Left cardiac atrium (tissue), 4 donors: ENCODE measurements around the gene FOXL1. TPM values are rescaled to one million over a fixed set of nuclear protein-coding genes. Genes with fewer than 3 reads are reported as not detected.

Source experiments
- ATAC-seq, 2 donors: fragments of 200-7000 bp; cut with Tn5 transposase; one replicate each; pipeline ENCODE4 v1.9.1; 2020; ENCODE audit warnings: mild to moderate bottlenecking in 2 of 2, moderate library complexity in 2 of 2
- DNase-seq: peaks from one replicate; pipeline ENCODE4 v3.0.0-alpha.2; 2020
- intact Hi-C, 2 donors: fragments of 100-400 bp; cut with DNase I; formaldehyde crosslinking; loops; one replicate each; pipeline versions ENCODE4 v1.14.1 to v1.15.1; 2022 to 2023
- total RNA-seq, 2 donors: library from RNA; stranded (reverse); fragmentation: NEBNext Ultra II Directional; extraction: Animal tissue kit (Norgen Biotek cat#: 25700); gene quantifications; one replicate each; pipeline ENCODE4 v1.2.1, GENCODE V29; 2021
- donor health status: DM: no; HTN: yes; CAD: no.
- donor health status: DM: no; HTN: yes; CAD: no; lungs with severe emphysema.
- donor health status: DM: yes; HTN: yes; CAD: no.
- donor health status: Dilated cardiomyopathy.

FOXL1 gene
- total RNA-seq, 2 donors from 2014 or later, result 0.80 to 1.4 TPM

GRCh38 chr16:86565644-86566511 is 12.5 kb upstream of the FOXL1 start:
- ATAC-seq (no peak), DNase-seq (no peak)
- intact Hi-C loops, result loop anchor here (2.0 to 5.0 kb wide), 2 partner anchors 711 to 713 kb away; no protein-coding TSS in a partner anchor

DNA sequence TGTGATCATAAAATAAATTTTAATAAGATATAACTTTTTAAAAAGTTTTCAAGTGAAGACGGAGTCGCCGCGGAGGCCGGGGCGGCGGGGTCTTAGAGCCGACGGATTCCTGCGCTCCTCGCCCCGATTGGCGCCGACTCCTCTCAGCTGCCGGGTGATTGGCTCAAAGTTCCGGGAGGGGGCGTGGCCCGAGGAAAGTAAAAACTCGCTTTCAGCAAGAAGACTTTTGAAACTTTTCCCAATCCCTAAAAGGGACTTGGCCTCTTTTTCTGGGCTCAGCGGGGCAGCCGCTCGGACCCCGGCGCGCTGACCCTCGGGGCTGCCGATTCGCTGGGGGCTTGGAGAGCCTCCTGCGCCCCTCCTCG is 11.8 kb upstream of the FOXL1 start, which contains the start of gene FOXC2:
FOXC2 (plus strand) TSS at position 229 of the 365 bp plus-strand sequence. CDS start 507 bp downstream, outside the sequence.
- peak; percentile 92 for DNase-seq
- intact Hi-C loops, result loop anchor here in 1 of 2 donors (5.0 kb wide), 1 partner anchor 711 kb away; no protein-coding TSS in a partner anchor
- ATAC-seq, result peak; percentile 63 to 69

GRCh38 chr16:86566966-86567700 is 11.2 kb upstream of the FOXL1 start:
- DNase-seq (no peak), ATAC-seq (peak; percentile 46 to 54)
- intact Hi-C loops, result loop anchor here in 1 of 2 donors (5.0 kb wide), 1 partner anchor 710 kb away; no protein-coding TSS in a partner anchor

DNA sequence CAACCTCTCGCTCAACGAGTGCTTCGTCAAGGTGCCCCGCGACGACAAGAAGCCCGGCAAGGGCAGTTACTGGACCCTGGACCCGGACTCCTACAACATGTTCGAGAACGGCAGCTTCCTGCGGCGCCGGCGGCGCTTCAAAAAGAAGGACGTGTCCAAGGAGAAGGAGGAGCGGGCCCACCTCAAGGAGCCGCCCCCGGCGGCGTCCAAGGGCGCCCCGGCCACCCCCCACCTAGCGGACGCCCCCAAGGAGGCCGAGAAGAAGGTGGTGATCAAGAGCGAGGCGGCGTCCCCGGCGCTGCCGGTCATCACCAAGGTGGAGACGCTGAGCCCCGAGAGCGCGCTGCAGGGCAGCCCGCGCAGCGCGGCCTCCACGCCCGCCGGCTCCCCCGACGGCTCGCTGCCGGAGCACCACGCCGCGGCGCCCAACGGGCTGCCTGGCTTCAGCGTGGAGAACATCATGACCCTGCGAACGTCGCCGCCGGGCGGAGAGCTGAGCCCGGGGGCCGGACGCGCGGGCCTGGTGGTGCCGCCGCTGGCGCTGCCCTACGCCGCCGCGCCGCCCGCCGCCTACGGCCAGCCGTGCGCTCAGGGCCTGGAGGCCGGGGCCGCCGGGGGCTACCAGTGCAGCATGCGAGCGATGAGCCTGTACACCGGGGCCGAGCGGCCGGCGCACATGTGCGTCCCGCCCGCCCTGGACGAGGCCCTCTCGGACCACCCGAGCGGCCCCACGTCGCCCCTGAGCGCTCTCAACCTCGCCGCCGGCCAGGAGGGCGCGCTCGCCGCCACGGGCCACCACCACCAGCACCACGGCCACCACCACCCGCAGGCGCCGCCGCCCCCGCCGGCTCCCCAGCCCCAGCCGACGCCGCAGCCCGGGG is 10.4 kb upstream of the FOXL1 start:
- ATAC-seq (peak; percentile 12 to 40), DNase-seq (no peak)
- intact Hi-C loops, result loop anchor here in 1 of 2 donors (5.0 kb wide), 1 partner anchor 709 kb away; no protein-coding TSS in a partner anchor

DNA sequence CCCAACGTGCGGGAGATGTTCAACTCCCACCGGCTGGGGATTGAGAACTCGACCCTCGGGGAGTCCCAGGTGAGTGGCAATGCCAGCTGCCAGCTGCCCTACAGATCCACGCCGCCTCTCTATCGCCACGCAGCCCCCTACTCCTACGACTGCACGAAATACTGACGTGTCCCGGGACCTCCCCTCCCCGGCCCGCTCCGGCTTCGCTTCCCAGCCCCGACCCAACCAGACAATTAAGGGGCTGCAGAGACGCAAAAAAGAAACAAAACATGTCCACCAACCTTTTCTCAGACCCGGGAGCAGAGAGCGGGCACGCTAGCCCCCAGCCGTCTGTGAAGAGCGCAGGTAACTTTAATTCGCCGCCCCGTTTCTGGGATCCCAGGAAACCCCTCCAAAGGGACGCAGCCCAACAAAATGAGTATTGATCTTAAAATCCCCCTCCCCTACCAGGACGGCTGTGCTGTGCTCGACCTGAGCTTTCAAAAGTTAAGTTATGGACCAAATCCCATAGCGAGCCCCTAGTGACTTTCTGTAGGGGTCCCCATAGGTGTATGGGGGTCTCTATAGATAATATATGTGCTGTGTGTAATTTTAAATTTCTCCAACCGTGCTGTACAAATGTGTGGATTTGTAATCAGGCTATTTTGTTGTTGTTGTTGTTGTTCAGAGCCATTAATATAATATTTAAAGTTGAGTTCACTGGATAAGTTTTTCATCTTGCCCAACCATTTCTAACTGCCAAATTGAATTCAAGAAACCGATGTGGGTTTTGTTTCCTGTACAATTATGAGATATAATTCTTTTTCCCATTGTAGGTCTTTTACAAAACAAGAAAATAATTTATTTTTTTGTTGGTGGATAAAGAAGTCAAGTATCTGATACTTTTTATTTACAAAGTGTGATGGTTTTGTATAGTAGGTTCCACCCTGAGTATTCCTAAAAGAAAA is 9.4 kb upstream of the FOXL1 start:
- intact Hi-C loops, result loop anchor here in 1 of 2 donors (5.0 kb wide), 1 partner anchor 708 kb away; no protein-coding TSS in a partner anchor
- ATAC-seq, result no peak
- DNase-seq, result no peak

DNA sequence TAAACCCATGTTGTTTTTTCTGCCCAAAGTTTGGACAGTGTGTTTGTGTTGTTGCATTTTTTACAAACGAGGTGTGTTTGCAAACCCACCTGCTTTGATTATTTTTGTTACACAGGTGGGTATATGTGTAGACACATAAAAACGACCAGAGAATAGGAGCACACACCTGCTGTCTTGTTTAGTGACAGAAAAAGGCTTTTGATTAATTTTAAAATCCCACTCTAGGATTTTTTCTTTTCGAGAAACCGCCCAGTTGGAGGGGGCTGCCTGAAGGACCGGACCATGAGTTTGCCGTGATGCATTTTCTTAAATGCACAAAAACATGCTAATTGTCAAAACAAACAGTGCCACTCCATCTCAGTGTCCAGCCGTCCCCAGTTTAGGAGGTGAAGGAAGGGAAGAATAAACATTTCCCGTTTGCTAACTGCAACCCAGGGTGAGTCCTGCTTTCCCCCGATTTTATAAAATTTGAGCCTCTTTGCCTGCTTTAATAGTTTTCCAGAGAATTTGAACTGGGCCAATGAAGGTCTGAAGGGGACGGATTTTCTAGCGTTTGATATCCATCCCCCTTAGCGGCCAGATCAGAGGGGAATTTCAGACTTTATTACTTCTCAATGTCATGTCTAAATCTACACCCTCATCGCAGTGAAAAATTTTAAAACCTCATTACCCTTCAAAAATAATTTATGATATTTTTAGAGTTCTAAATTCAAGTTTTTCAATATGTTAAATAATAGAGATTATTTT is 8.5 kb upstream of the FOXL1 start:
- DNase-seq (no peak), ATAC-seq (no peak)
- intact Hi-C loops, result loop anchor here (5.0 to 10.0 kb wide), 2 partner anchors 185 to 707 kb away; no protein-coding TSS in a partner anchor

- DNase-seq (no peak), ATAC-seq (no peak)
- intact Hi-C loops, result loop anchor here in 1 of 2 donors (10.0 kb wide), 1 partner anchor 184 kb away; no protein-coding TSS in a partner anchor
Observed at GRCh38 chr16:86570558-86571529, 7.5 kb upstream of the FOXL1 start.

DNA sequence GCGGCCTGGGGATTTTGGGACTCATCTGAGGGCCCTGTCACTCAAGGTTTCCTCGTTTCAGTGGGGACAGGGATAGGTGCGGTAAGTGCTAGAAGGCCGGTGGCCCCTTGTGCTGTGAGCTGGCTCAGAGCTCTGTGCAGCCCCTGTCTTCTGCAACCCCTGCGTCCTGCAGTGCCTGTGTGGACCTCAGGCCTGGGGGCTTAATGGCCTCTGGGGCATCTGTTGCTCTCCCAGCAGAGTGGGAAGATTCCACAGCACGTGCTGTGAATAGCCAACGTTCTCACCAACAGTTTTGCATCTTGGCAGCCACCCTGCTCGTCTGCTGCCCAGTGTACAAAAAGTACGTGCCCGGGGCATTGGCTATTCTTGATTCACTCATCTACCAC is 6.8 kb upstream of the FOXL1 start:
- no peak for ATAC-seq
- DNase-seq, result no peak
- intact Hi-C loops, result loop anchor here in 1 of 2 donors (10.0 kb wide), 1 partner anchor 183 kb away; no protein-coding TSS in a partner anchor

DNA sequence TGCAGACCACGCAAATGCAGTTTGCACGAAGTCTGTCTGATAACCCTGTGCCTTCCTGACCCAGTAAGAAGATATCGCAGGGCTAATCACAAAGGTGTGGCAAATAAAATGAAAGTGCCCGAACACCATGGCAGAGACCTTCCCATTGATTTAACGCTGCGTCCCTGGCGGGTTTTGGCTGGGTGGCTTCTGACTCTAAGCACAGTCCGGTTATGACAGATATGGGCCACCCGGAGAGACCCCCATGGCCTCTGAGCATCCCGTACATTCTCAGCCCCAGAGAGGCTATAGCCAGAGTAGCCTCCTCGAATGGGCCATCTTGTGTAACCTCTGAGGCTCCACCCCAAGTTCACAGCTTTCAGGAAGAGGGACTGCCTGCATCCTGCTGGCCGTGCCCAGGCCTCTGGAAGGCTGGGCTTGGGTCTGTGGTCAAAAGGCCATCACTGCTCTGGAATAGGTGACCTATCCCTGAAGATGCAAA is 6.3 kb upstream of the FOXL1 start:
- DNase-seq (no peak), ATAC-seq (no peak)
- intact Hi-C loops, result loop anchor here in 1 of 2 donors (10.0 kb wide), 1 partner anchor 183 kb away; no protein-coding TSS in a partner anchor

DNA sequence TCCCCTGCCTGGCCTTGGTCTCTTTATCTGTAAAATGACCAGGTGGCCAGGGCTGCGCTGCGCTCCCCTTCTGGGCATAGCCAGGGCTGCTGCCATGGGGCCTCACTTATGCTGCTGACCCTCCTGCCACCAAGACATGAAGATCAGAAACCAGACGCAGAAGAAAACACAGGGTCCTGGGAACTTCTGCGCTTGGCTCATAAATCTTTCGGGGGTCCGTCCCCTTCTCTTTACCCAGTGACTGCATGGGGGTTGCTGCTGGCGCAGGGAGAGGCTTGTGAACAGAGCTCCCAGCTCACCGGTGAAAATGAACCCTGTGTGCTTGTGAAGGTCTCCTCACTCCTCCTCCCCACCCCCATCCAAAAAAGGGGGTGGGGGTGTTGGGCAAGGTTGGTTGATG is 5.7 kb upstream of the FOXL1 start:
- intact Hi-C loops, result loop anchor here in 1 of 2 donors (10.0 kb wide), 1 partner anchor 182 kb away; no protein-coding TSS in a partner anchor
- no peak for DNase-seq
- ATAC-seq, result no peak

GRCh38 chr16:86573215-86573614 is 5.1 kb upstream of the FOXL1 start:
- no peak for ATAC-seq
- intact Hi-C loops, result loop anchor here in 1 of 2 donors (10.0 kb wide), 1 partner anchor 182 kb away; no protein-coding TSS in a partner anchor
- no peak for DNase-seq

DNA sequence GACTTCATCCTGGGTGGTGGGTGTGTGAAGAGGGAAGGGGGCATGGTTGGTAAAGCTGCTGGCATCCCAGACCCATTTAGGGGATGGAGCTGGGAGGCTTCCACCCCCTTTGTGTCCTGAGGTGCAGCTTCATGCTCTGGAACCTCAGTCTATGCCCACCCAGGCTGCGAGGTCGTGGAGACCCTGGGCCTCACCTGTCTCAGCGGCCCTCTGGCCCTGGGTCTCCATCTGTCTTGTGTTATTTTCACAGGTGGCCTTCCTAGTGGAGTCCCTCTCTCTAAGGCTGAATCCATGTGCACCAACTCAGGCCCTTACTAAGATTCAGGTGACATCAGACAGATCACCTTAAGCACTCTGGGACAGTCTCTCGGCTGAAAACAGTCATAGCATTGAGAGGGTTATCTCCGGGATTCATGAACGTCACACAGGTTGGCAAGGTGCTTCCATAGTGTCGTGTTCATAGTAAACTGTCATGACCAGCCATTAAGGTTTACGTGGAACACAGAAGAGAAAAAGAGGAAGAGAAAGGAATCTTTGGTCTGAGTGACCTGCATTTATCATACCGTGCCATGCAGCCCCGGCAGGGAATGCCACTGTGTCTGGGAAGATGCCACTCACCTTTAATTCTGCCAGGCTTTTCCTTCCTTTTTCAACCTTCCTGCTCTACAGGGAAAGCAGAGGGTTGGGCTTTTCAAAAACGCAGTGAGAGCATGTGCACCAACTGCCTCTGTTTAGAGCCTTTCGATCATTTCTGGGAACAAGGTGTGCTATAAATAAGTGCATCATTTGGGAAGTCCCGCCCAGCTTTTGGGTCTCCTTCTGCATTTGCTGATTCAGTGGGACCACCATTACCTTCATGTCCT is 4.5 kb upstream of the FOXL1 start:
- DNase-seq (no peak), ATAC-seq (no peak)
- intact Hi-C loops, result loop anchor here in 1 of 2 donors (10.0 kb wide), 1 partner anchor 181 kb away; no protein-coding TSS in a partner anchor

DNA sequence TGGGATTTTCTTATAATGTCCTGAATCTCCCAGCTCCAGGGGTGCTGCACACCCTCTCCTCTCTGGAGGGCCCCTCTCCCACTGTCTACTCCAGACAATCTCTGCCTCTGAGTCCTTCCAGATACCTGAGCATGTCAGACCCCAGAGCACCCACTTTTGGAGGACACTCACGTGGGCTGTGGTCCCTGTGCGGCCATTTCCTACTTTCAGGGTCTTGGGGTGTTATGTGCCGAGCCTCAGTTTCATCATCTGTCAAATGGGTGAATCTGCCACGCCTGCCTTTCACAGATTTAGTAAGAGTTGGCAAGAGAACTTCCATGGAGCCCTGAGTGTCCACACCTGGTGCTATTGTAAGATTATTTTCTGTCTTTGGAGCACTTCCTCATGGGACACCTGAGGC is 3.7 kb upstream of the FOXL1 start:
- intact Hi-C loops, result loop anchor here in 1 of 2 donors (10.0 kb wide), 1 partner anchor 180 kb away; no protein-coding TSS in a partner anchor
- no peak for ATAC-seq
- DNase-seq, result no peak

DNA sequence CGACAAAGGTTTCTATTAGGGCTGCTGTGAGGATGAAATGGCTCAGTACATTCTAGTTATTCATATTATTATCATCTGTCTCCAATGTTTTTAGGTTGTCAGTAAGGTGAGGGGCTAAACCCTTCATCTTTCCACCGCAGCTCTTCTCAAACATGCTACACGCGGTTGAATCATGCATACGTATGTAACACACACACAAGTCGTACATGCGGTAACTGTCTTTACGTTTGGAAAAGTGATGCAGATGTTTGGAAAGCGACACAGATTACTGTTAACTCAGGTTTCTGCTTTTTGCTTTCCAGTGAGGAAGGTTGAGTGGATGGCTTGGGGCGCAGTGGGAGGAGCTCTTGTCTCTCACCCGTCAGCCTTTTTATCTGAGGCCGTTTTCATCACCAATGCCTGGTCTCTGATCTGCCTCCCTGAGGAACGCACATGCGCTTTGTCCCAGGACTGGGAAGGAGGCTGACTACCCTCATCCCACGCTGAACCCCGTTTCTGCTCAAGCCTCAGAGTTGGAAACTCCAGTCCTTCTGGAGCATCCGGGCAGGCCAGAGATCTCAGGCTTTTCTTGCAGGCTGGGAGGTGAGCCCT is 3.2 kb upstream of the FOXL1 start:
- intact Hi-C loops, result loop anchor here in 1 of 2 donors (10.0 kb wide), 1 partner anchor 180 kb away; no protein-coding TSS in a partner anchor
- DNase-seq (no peak), ATAC-seq (no peak)
